OCI-LY3 (cell line): ENCODE measurements around the gene TARBP1.

Experiments used
- EZH2phosphoT487 ChIP-seq: fragments of 200-600 bp; shearing (Covaris generic); IDR thresholded peaks from 2 replicates; pipeline ENCODE4 v1.6.1; 2018; ENCODE audit warnings: antibody characterized with exemption, mixed run types, low read depth
- TF ChIP-seq, protein P1 (sequence below): fragments of 200-600, 300-600 bp; sonication (generic); IDR thresholded peaks from 2 replicates; pipeline ENCODE4 v1.5.1; 2014; ENCODE audit warnings: antibody characterized with exemption, low read length, low read depth

DNA sequence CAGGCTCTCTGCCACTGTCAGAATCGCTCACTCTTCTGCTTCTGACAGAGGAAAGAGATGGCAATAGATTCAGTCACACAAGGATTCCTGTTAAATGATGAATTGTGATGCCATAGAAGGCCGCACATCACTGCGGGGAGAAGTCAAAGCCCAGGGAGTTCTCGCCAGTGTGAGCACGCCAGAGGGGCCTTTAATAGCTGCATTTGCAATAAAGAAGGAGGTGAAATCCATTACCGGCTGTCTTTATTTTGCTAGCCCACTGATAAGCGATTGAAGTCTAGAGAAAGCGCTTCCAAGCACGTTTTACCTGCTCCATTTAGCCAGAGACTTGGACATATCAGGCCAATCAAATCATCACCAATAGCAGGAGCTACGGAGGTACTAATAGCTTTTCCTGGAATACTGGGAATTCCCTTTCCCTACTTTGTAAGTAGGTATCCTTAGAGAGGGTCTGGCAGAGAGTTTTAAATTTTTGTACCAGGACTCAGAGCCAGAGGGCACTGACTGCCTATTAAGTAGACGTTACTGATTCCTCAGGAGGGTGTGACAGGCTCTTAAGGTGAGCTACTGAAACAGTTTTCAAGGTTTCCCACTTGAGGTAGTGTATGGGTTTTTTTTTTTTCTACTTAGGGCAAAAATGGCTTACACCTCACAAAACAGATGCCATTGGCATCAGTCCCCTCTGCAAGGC is 10.2 kb upstream of the TARBP1 start:
- TF ChIP-seq, protein P1, sequence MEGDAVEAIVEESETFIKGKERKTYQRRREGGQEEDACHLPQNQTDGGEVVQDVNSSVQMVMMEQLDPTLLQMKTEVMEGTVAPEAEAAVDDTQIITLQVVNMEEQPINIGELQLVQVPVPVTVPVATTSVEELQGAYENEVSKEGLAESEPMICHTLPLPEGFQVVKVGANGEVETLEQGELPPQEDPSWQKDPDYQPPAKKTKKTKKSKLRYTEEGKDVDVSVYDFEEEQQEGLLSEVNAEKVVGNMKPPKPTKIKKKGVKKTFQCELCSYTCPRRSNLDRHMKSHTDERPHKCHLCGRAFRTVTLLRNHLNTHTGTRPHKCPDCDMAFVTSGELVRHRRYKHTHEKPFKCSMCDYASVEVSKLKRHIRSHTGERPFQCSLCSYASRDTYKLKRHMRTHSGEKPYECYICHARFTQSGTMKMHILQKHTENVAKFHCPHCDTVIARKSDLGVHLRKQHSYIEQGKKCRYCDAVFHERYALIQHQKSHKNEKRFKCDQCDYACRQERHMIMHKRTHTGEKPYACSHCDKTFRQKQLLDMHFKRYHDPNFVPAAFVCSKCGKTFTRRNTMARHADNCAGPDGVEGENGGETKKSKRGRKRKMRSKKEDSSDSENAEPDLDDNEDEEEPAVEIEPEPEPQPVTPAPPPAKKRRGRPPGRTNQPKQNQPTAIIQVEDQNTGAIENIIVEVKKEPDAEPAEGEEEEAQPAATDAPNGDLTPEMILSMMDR = peak; percentile 31; the same call in 1 of the 2 replicates
- TF ChIP-seq EZH2phosphoT487 = no peak
